Liver (tissue), 9 donors: Measurements from ENCODE around the gene CTTN. TPM values are rescaled to one million over a fixed set of nuclear protein-coding genes. Genes with fewer than 3 reads are reported as not detected.

Experiments
- DNase-seq: peaks from one replicate; pipeline ENCODE4 v3.0.0-alpha.2; 2017; ENCODE audit warnings: low spot score
- H3K27ac ChIP-seq, 2 donors: one replicate each; pipeline ENCODE4 v1.7.0; 2013; ENCODE audit warnings: inconsistent platforms in 2 of 2, low read length in 2 of 2, control low read depth in 1 of 2, low read depth in 1 of 2, mild to moderate bottlenecking in 1 of 2
- H3K27me3 ChIP-seq, 4 donors: one replicate each; pipeline versions ENCODE4 v1.6.1 to v1.7.0; 2013; ENCODE audit warnings: low read length in 3 of 4, inconsistent platforms in 1 of 4, mild to moderate bottlenecking in 1 of 4, moderate library complexity in 1 of 4; ENCODE audit not compliant: control insufficient read depth in 4 of 4, insufficient read depth in 4 of 4
- H3K36me3 ChIP-seq, 4 donors: one replicate each; pipeline versions ENCODE4 v1.6.1 to v1.7.0; 2013; ENCODE audit warnings: low read length in 3 of 4, mild to moderate bottlenecking in 3 of 4, low read depth in 1 of 4, moderate library complexity in 1 of 4; ENCODE audit not compliant: control insufficient read depth in 4 of 4, insufficient read depth in 3 of 4
- H3K4me1 ChIP-seq, 4 donors: one replicate each; pipeline versions ENCODE4 v1.6.1 to v1.7.0; 2013; ENCODE audit warnings: low read length in 3 of 4, mild to moderate bottlenecking in 3 of 4, moderate library complexity in 1 of 4; ENCODE audit not compliant: control insufficient read depth in 4 of 4, insufficient read depth in 4 of 4
- H3K4me3 ChIP-seq, 3 donors: one replicate each; pipeline versions ENCODE4 v1.6.1 to v1.7.0; 2013; ENCODE audit warnings: low read length in 3 of 3, control low read depth in 1 of 3, low read depth in 1 of 3, mild to moderate bottlenecking in 1 of 3
- H3K9ac ChIP-seq, 2 donors: one replicate each; pipeline ENCODE4 v1.7.0; 2013; ENCODE audit warnings: low read length in 2 of 2, mild to moderate bottlenecking in 2 of 2, moderate library complexity in 2 of 2, control low read depth in 1 of 2, low read depth in 1 of 2
- H3K9me3 ChIP-seq, 4 donors: one replicate each; pipeline versions ENCODE4 v1.6.1 to v1.7.0; 2013; ENCODE audit warnings: low read length in 3 of 4; ENCODE audit not compliant: control insufficient read depth in 4 of 4
- ATF3 ChIP-seq: IDR thresholded peaks from 2 replicates; pipeline ENCODE4 v1.6.1; 2016; ENCODE audit warnings: antibody characterized with exemption
- CTCF ChIP-seq: fragments of 150-350 bp; IDR thresholded peaks from 2 replicates; pipeline ENCODE4 v1.5.1; 2017; ENCODE audit warnings: improper control_type of control experiment, low read depth, low read length; ENCODE audit not compliant: missing input control
- EGR1 ChIP-seq, 2 donors: IDR thresholded peaks; 2 replicates each; pipeline ENCODE4 v1.6.1; 2016 to 2018; ENCODE audit warnings: antibody characterized with exemption in 2 of 2, low read depth in 2 of 2
- FOXA1 ChIP-seq: IDR thresholded peaks from 2 replicates; pipeline ENCODE4 v1.6.1; 2016; ENCODE audit warnings: antibody characterized with exemption
- FOXA2 ChIP-seq: IDR thresholded peaks from 2 replicates; pipeline ENCODE4 v1.6.1; 2016; ENCODE audit warnings: antibody characterized with exemption
- GABPA ChIP-seq, 2 donors: IDR thresholded peaks in 1 of 2; conservative IDR thresholded peaks in 1 of 2; 2 replicates each; pipeline ENCODE4 v1.6.1; 2016; ENCODE audit warnings: antibody characterized with exemption in 2 of 2, mild to moderate bottlenecking in 1 of 2, moderate library complexity in 1 of 2
- HNF4G ChIP-seq: IDR thresholded peaks from 2 replicates; pipeline ENCODE4 v1.6.1; 2016; ENCODE audit warnings: antibody characterized with exemption
- JUND ChIP-seq, 2 donors: IDR thresholded peaks; 2 replicates each; pipeline ENCODE4 v1.6.1; 2016; ENCODE audit warnings: antibody characterized with exemption in 2 of 2
- MAX ChIP-seq: IDR thresholded peaks from 2 replicates; pipeline ENCODE4 v1.6.1; 2016; ENCODE audit warnings: antibody characterized with exemption
- NR2F2 ChIP-seq: IDR thresholded peaks from 2 replicates; pipeline ENCODE4 v1.6.1; 2016; ENCODE audit warnings: antibody characterized with exemption
- SP1 ChIP-seq: IDR thresholded peaks from 2 replicates; pipeline ENCODE4 v1.6.1; 2018; ENCODE audit warnings: antibody characterized with exemption, mild to moderate bottlenecking
- TAF1 ChIP-seq: conservative IDR thresholded peaks from 2 replicates; pipeline ENCODE4 v1.6.1; 2016; ENCODE audit warnings: antibody characterized with exemption, mild to moderate bottlenecking
- YY1 ChIP-seq: IDR thresholded peaks from 2 replicates; pipeline ENCODE4 v1.6.1; 2016; ENCODE audit warnings: antibody characterized with exemption, mild to moderate bottlenecking
- WGBS: extraction: QIAGEN DNeasy Blood & Tissue Kit; methylation state at CpG from one replicate; pipeline ENCODE4 v1.1.7; 2013; 5-methylcytosine and 5-hydroxymethylcytosine counted together
- polyA plus RNA-seq, 2 donors: library from polyadenylated mRNA; stranded (reverse) in 1 of 2; unstranded in 1 of 2; fragments of 200-250 nt in 1 of 2; fragments of >200 nt in 1 of 2; fragmentation: Nextera tagmentation in 1 of 2; extraction: Ambion mirVana in 1 of 2; gene quantifications; one replicate each; pipeline versions ENCODE4 v1.2.1 to v1.2.3, GENCODE V29; 2013 to 2015
- total RNA-seq, 2 donors: library from RNA; depleted of rRNA; stranded (reverse); fragments of >200 nt; gene quantifications; one replicate each; pipeline ENCODE4 v1.2.3, GENCODE V29; 2014
- TF ChIP-seq, protein P1 (sequence below): IDR thresholded peaks from 2 replicates; pipeline ENCODE4 v1.6.1; 2016; ENCODE audit warnings: antibody characterized with exemption
- donor health status: healthy.
- donor health status: healthy.
- donor health status: healthy.
- donor health status: healthy.
- donor health status: healthy.

Gene CTTN
- total and polyA plus RNA-seq, 4 donors, result 38.7 to 136 (median 45.4) TPM

DNA sequence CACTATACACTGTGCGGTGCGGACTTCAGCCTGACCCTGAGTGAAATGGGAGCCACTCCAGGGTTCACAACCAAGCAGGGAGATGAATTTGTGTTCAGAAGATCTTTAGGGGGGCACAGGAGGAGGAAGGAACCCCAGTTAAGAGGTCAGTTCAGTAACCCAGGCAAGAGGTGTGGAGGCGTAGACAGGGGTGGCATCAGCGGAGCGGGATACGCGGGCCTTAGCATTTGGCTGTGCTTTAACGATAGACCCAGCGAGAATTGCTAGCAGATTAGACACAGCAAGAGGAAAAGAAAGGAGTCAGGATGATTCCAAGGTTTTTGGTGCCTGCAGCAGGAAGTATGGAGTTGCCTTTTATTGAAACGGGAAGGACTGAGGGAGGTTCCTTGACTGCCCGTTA is 46.8 kb downstream of the CTTN start:
- Histone ChIP-seq H3K36me3 (no peaks in the 10 kb centered on the region), H3K9ac (no peak overlapping the region), H3K4me1 (peaks cover 0 to 4% (median 0%) of the 10 kb centered on the region in 4 donors), H3K4me3 (no peak overlapping the region), H3K9me3 (peaks cover 4 to 14% (median 11%) of the 10 kb centered on the region in 4 donors), H3K27ac (no peak overlapping the region), H3K27me3 (no peaks in the 10 kb centered on the region)
- DNase-seq, result no peak
- no peak for TF ChIP-seq MAX
- no peak for TF ChIP-seq CTCF
- TF ChIP-seq YY1, result no peak
- TF ChIP-seq FOXA2, result no peak
- TF ChIP-seq ATF3, result no peak
- TF ChIP-seq SP1, result no peak
- WGBS, result 90% methylated on average over 11 of the region's 11 CpGs

DNA sequence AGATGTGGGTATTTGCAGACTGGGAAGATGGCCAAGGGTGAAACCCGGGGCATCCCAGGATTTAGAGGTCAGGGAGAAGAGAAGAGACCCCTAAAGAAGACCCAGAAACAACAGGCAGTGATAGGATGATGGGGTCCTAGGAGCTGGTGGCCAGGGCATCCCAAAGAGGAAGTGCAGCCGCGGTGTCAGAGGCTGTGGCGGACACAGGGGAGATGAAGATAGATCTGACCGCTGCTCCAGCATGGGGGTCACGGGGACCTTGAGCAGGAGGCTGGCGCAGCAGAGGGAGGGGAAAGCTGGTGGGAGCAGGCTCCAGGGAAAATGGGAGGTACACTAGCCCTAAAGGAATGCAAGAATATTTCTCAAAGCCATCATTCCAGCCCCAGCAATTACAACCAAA is 47.3 kb downstream of the CTTN start:
- Histone ChIP-seq H3K36me3 (no peaks in the 10 kb centered on the region), H3K4me3 (no peak overlapping the region), H3K27me3 (no peaks in the 10 kb centered on the region), H3K9ac (no peak overlapping the region), H3K9me3 (peaks cover 4 to 14% (median 11%) of the 10 kb centered on the region in 4 donors), H3K27ac (no peak overlapping the region), H3K4me1 (peaks cover 0 to 4% (median 0%) of the 10 kb centered on the region in 4 donors)
- TF ChIP-seq MAX (no peak), FOXA1 (no peak), JUND (IDR thresholded peaks at IDR 0.05) (no peak), CTCF (no peak), ATF3 (no peak), EGR1 (IDR thresholded peaks at IDR 0.05; ENCODE audit: low read depth in 2 of 2) (no peak), TAF1 (no peak), HNF4G (no peak), GABPA (IDR thresholded peaks at IDR 0.05 in 1 of 2, conservative IDR thresholded peaks at IDR 0.05 in 1 of 2) (no peak), SP1 (no peak), NR2F2 (no peak)
- TF ChIP-seq, protein P1, sequence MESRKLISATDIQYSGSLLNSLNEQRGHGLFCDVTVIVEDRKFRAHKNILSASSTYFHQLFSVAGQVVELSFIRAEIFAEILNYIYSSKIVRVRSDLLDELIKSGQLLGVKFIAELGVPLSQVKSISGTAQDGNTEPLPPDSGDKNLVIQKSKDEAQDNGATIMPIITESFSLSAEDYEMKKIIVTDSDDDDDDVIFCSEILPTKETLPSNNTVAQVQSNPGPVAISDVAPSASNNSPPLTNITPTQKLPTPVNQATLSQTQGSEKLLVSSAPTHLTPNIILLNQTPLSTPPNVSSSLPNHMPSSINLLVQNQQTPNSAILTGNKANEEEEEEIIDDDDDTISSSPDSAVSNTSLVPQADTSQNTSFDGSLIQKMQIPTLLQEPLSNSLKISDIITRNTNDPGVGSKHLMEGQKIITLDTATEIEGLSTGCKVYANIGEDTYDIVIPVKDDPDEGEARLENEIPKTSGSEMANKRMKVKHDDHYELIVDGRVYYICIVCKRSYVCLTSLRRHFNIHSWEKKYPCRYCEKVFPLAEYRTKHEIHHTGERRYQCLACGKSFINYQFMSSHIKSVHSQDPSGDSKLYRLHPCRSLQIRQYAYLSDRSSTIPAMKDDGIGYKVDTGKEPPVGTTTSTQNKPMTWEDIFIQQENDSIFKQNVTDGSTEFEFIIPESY, result no peak
- WGBS, result 87% methylated on average over 7 of the region's 7 CpGs
- DNase-seq, result no peak
